H1 (cell line): ENCODE results near the gene FAM81A. TPM values are rescaled to one million over a fixed set of nuclear protein-coding genes. Genes with fewer than 3 reads are reported as not detected.

ENCODE experiments used
- BCL11A ChIP-seq, 2 experiments: IDR thresholded peaks; one replicate each; pipeline ENCODE4 v1.6.1; 2011; ENCODE audit warnings: low read depth in 2 of 2, low read length in 2 of 2, mild to moderate bottlenecking in 2 of 2
- CBX8 ChIP-seq: fragments of 300-800, 300-1000 bp; sonication (generic); IDR thresholded peaks from 2 replicates; pipeline ENCODE4 v1.7.1; 2016; ENCODE audit warnings: low read depth, low read length, borderline replicate concordance
- CEBPB ChIP-seq: IDR thresholded peaks from 2 replicates; pipeline ENCODE4 v1.6.1; 2012; ENCODE audit warnings: low read depth, low read length
- CHD2 ChIP-seq: IDR thresholded peaks from 2 replicates; pipeline ENCODE4 v1.6.1; 2012; ENCODE audit warnings: low read length, improper control_type of control experiment
- GTF2F1 ChIP-seq: IDR thresholded peaks from 2 replicates; pipeline ENCODE4 v1.6.1; 2012; ENCODE audit warnings: low read depth, low read length, improper control_type of control experiment, borderline replicate concordance
- KDM5A ChIP-seq: fragments of 200-600 bp; IDR thresholded peaks from 2 replicates; pipeline ENCODE4 v1.7.1; 2012; ENCODE audit warnings: mild to moderate bottlenecking, low read length, inconsistent platforms, mixed read lengths
- PHF8 ChIP-seq: fragments of 200-600 bp; sonication (generic); conservative IDR thresholded peaks from 2 replicates; pipeline ENCODE4 v1.7.1; 2012; ENCODE audit warnings: low read depth, mild to moderate bottlenecking, inconsistent platforms, low read length, moderate library complexity
- POU5F1 ChIP-seq: IDR thresholded peaks from 2 replicates; pipeline ENCODE4 v1.6.1; 2011; ENCODE audit warnings: low read depth, mild to moderate bottlenecking, low read length, moderate library complexity
- SIN3A ChIP-seq, 2 experiments: IDR thresholded peaks in 1 of 2; conservative IDR thresholded peaks in 1 of 2; 2 replicates each; pipeline ENCODE4 v1.6.1; 2011 to 2012; ENCODE audit warnings: low read length in 2 of 2, improper control_type of control experiment in 1 of 2, low read depth in 1 of 2, mild to moderate bottlenecking in 1 of 2
- TAF7 ChIP-seq: optimal IDR thresholded peaks from 2 replicates; pipeline ENCODE3; 2011; ENCODE audit warnings: low read depth, mild to moderate bottlenecking, inconsistent platforms, low read length, moderate library complexity, borderline replicate concordance
- TBP ChIP-seq: IDR thresholded peaks from 2 replicates; pipeline ENCODE4 v1.6.1; 2011; ENCODE audit warnings: low read depth, low read length, improper control_type of control experiment
- polyA plus RNA-seq, 7 experiments: library from polyadenylated mRNA; depleted of rRNA in 3 of 7; stranded (reverse) in 5 of 7; unstranded in 2 of 7; fragments of >200 nt in 5 of 7; fragments of 200-250 nt in 2 of 7; gene quantifications; 1 replicate in 5 of 7; 2 replicates in 1 of 7; 4 replicates in 1 of 7; pipeline versions ENCODE4 v1.2.1 to v1.2.3, GENCODE V29; 2011 to 2013; ENCODE audit warnings: missing spikeins in 2 of 7, mixed read lengths in 2 of 7
- total RNA-seq: library from RNA; stranded (reverse); fragmentation: NEBNext Ultra II Directional; extraction: Animal tissue kit (Norgen Biotek cat#: 25700); gene quantifications from 2 replicates; pipeline ENCODE4 v1.2.1, GENCODE V29; 2021
- TF ChIP-seq, protein P1 (sequence below): fragments of 300-600 bp; sonication (generic); IDR thresholded peaks from 2 replicates; pipeline ENCODE4 v1.7.1; 2012; ENCODE audit warnings: low read length, moderate library complexity, mild to moderate bottlenecking, inconsistent platforms; ENCODE audit not compliant: insufficient replicate concordance

The FAM81A gene
- total and polyA plus RNA-seq, 2 of the 8 experiments (the other 6 are each of a cell fraction or from before 2014, with no cell fraction given), result 0.56 to 3.0 TPM

DNA sequence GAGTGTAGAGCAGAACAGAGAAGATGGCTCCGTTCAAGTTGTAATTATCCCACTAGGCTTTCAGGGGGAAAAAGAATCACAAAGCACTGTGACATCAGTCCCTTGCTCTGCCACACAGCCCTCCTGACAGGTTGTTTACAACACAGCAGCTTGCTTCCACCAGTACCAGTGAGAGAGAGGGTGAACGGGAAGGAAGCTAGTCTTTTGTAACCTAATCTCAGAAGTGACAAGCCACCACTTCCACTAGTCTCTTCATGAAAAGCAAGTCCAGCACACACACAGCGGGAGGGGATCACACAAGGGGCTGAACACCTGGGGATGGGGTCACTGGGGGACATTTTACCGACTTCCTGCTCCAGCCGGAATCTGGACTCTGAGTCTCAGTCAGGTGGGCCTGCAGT lies 86.3 kb downstream of the FAM81A start (continued):
- TF ChIP-seq, protein P1, sequence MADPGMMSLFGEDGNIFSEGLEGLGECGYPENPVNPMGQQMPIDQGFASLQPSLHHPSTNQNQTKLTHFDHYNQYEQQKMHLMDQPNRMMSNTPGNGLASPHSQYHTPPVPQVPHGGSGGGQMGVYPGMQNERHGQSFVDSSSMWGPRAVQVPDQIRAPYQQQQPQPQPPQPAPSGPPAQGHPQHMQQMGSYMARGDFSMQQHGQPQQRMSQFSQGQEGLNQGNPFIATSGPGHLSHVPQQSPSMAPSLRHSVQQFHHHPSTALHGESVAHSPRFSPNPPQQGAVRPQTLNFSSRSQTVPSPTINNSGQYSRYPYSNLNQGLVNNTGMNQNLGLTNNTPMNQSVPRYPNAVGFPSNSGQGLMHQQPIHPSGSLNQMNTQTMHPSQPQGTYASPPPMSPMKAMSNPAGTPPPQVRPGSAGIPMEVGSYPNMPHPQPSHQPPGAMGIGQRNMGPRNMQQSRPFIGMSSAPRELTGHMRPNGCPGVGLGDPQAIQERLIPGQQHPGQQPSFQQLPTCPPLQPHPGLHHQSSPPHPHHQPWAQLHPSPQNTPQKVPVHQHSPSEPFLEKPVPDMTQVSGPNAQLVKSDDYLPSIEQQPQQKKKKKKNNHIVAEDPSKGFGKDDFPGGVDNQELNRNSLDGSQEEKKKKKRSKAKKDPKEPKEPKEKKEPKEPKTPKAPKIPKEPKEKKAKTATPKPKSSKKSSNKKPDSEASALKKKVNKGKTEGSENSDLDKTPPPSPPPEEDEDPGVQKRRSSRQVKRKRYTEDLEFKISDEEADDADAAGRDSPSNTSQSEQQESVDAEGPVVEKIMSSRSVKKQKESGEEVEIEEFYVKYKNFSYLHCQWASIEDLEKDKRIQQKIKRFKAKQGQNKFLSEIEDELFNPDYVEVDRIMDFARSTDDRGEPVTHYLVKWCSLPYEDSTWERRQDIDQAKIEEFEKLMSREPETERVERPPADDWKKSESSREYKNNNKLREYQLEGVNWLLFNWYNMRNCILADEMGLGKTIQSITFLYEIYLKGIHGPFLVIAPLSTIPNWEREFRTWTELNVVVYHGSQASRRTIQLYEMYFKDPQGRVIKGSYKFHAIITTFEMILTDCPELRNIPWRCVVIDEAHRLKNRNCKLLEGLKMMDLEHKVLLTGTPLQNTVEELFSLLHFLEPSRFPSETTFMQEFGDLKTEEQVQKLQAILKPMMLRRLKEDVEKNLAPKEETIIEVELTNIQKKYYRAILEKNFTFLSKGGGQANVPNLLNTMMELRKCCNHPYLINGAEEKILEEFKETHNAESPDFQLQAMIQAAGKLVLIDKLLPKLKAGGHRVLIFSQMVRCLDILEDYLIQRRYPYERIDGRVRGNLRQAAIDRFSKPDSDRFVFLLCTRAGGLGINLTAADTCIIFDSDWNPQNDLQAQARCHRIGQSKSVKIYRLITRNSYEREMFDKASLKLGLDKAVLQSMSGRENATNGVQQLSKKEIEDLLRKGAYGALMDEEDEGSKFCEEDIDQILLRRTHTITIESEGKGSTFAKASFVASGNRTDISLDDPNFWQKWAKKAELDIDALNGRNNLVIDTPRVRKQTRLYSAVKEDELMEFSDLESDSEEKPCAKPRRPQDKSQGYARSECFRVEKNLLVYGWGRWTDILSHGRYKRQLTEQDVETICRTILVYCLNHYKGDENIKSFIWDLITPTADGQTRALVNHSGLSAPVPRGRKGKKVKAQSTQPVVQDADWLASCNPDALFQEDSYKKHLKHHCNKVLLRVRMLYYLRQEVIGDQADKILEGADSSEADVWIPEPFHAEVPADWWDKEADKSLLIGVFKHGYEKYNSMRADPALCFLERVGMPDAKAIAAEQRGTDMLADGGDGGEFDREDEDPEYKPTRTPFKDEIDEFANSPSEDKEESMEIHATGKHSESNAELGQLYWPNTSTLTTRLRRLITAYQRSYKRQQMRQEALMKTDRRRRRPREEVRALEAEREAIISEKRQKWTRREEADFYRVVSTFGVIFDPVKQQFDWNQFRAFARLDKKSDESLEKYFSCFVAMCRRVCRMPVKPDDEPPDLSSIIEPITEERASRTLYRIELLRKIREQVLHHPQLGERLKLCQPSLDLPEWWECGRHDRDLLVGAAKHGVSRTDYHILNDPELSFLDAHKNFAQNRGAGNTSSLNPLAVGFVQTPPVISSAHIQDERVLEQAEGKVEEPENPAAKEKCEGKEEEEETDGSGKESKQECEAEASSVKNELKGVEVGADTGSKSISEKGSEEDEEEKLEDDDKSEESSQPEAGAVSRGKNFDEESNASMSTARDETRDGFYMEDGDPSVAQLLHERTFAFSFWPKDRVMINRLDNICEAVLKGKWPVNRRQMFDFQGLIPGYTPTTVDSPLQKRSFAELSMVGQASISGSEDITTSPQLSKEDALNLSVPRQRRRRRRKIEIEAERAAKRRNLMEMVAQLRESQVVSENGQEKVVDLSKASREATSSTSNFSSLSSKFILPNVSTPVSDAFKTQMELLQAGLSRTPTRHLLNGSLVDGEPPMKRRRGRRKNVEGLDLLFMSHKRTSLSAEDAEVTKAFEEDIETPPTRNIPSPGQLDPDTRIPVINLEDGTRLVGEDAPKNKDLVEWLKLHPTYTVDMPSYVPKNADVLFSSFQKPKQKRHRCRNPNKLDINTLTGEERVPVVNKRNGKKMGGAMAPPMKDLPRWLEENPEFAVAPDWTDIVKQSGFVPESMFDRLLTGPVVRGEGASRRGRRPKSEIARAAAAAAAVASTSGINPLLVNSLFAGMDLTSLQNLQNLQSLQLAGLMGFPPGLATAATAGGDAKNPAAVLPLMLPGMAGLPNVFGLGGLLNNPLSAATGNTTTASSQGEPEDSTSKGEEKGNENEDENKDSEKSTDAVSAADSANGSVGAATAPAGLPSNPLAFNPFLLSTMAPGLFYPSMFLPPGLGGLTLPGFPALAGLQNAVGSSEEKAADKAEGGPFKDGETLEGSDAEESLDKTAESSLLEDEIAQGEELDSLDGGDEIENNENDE, result no peak
- TF ChIP-seq TBP (no peak), TAF7 (no peak), CEBPB (no peak), POU5F1 (no peak), GTF2F1 (no peak), SIN3A (conservative IDR thresholded peaks at IDR 0.05 in 1 of 2, IDR thresholded peaks at IDR 0.05 in 1 of 2; ENCODE audit: low read depth in 1 of 2, low read length in 2 of 2) (no peak), PHF8 (no peak), BCL11A (IDR thresholded peaks at IDR 0.05; ENCODE audit: low read depth in 2 of 2, low read length in 2 of 2) (no peak), KDM5A (no peak), CBX8 (no peak), CHD2 (no peak)
